Measurements from ENCODE around the gene SUPT6H. TPM values are rescaled to one million over a fixed set of nuclear protein-coding genes. Genes with fewer than 3 reads are reported as not detected.

Gene SUPT6H
- total and polyA plus RNA-seq, 9 of the 15 experiments (the other 6 are each of a cell fraction or from before 2014, with no cell fraction given) = 1.7 to 77.7 (median 49.2) TPM

GRCh38 chr17:28724500-28725165 is 62.6 kb downstream of the SUPT6H start (continued):
- no peak for TF ChIP-seq ATF3 (IDR thresholded peaks at IDR 0.05)
- TF ChIP-seq ATF3 (CRISPR knock-in tag; conservative IDR thresholded peaks at IDR 0.05) = no peak
- TF ChIP-seq SAFB (IDR thresholded peaks at IDR 0.05; ENCODE audit: borderline replicate concordance, low read depth, low read length) = no peak
- TF ChIP-seq ZNF436 (CRISPR knock-in tag; IDR thresholded peaks at IDR 0.05) = peak; percentile 56
- TF ChIP-seq NR1H2 (CRISPR knock-in tag; IDR thresholded peaks at IDR 0.05) = no peak
- no peak for TF ChIP-seq SP2 (IDR thresholded peaks at IDR 0.05; ENCODE audit: extremely low read depth, low read depth, low read length, poor library complexity, severe bottlenecking)
- no peak for TF ChIP-seq ZNF354B (CRISPR knock-in tag; IDR thresholded peaks at IDR 0.05)
- no peak for TF ChIP-seq ZNF282 (CRISPR knock-in tag; IDR thresholded peaks at IDR 0.05)
- TF ChIP-seq ZNF174 (CRISPR knock-in tag; IDR thresholded peaks at IDR 0.05) = no peak
- TF ChIP-seq SUPT5H (IDR thresholded peaks at IDR 0.05) = peak; percentile 87
- no peak for TF ChIP-seq ZNF253 (CRISPR knock-in tag; conservative IDR thresholded peaks at IDR 0.05)
- TF ChIP-seq ZBED1 (IDR thresholded peaks at IDR 0.05) = 0 out of 2 replicates have a peak, but pooled peaks have one; percentile 4
- no peak for TF ChIP-seq POU5F1 (IDR thresholded peaks at IDR 0.05; ENCODE audit: borderline replicate concordance, low read depth, low read length, partially characterized antibody)
- TF ChIP-seq SAFB2 (IDR thresholded peaks at IDR 0.05; ENCODE audit: borderline replicate concordance, low read depth, low read length, severe bottlenecking) = no peak
- TF ChIP-seq E2F6 (IDR thresholded peaks at IDR 0.05; ENCODE audit: borderline replicate concordance in 1 of 2, extremely low read depth in 1 of 2, insufficient read depth in 1 of 2, insufficient read length in 1 of 2, low read depth in 1 of 2, low read length in 1 of 2, poor library complexity in 1 of 2, severe bottlenecking in 1 of 2) = peak in 1 of 2 experiments; percentile 60
- 0 out of 2 replicates have a peak, but pooled peaks have one; percentile 10 for TF ChIP-seq LCOR (CRISPR knock-in tag; IDR thresholded peaks at IDR 0.05)
- no peak for TF ChIP-seq PKNOX1 (IDR thresholded peaks at IDR 0.05)
- TF ChIP-seq PURB (CRISPR knock-in tag; IDR thresholded peaks at IDR 0.05; ENCODE audit: low read depth) = no peak
- TF ChIP-seq MAFK (IDR thresholded peaks at IDR 0.05; ENCODE audit: low read length) = no peak
- peak; percentile 94; the same call in 1 of the 2 replicates for TF ChIP-seq POLR2AphosphoS2 (IDR thresholded peaks at IDR 0.05; ENCODE audit: low read length)
- TF ChIP-seq ZC3H4 (CRISPR knock-in tag; IDR thresholded peaks at IDR 0.05; ENCODE audit: borderline replicate concordance) = peak; percentile 48; the same call in 1 of the 2 replicates
- TF ChIP-seq OTX1 (CRISPR knock-in tag; IDR thresholded peaks at IDR 0.05) = no peak; the same call in 1 of the 2 replicates
- no peak for TF ChIP-seq STAT5B (CRISPR knock-in tag; IDR thresholded peaks at IDR 0.05)
- TF ChIP-seq MYNN (IDR thresholded peaks at IDR 0.05) = peak; percentile 68; the same call in 1 of the 2 replicates
- no peak for TF ChIP-seq MYNN (CRISPR knock-in tag; IDR thresholded peaks at IDR 0.05)
- TF ChIP-seq ZNF263 (CRISPR knock-in tag; IDR thresholded peaks at IDR 0.05; ENCODE audit: borderline replicate concordance) = peak; percentile 52; the same call in 1 of the 2 replicates
- TF ChIP-seq POLR2AphosphoS5 (IDR thresholded peaks at IDR 0.05; ENCODE audit: control insufficient read depth, insufficient read depth, low read depth, low read length) = peak; percentile 72; the same call in 1 of the 2 replicates
- no peak for TF ChIP-seq RBFOX2 (IDR thresholded peaks at IDR 0.05; ENCODE audit: low read depth, low read length)

Measured in K562 (cell line).